H1 (cell line): ENCODE data around the gene HHIP. TPM values are rescaled to one million over a fixed set of nuclear protein-coding genes. Genes with fewer than 3 reads are reported as not detected.

Source experiments
- CTCF ChIA-PET: fragments of 300-600 bp; sonication (Branson Sonifier 250); formaldehyde crosslinking; loops from one replicate; lab custom pipeline; 2021; ENCODE audit not compliant: partially characterized antibody; lab: Charles Lee
- POLR2A ChIA-PET: fragments of 300-600 bp; sonication (Branson Sonifier 250); formaldehyde crosslinking; loops from one replicate; lab custom pipeline; 2021; ENCODE audit warnings: inconsistent platforms; ENCODE audit not compliant: partially characterized antibody; lab: Charles Lee
- DNase-seq, 2 experiments: peaks; one replicate each; pipeline versions ENCODE4 v3.0.0 to v3.0.0-alpha.2; 2010 to 2022; ENCODE audit warnings: low spot score in 2 of 2, low read depth in 1 of 2, mixed read lengths in 1 of 2
- FAIRE-seq: peaks from 2 replicates; lab custom pipeline; 2011; peaks lifted over from hg19 to GRCh38; lab: Jason Lieb, UNC
- H2AFZ ChIP-seq: 2 replicates; pipeline ENCODE4 v1.8.1; 2012; ENCODE audit warnings: low read length, inconsistent platforms
- H2AK5ac ChIP-seq: 2 replicates; pipeline ENCODE4 v1.6.1; 2013; ENCODE audit warnings: low read depth, low read length
- H2BK120ac ChIP-seq: replicated peaks from 2 replicates; pipeline ENCODE3; 2013; ENCODE audit warnings: low read depth, low read length, inconsistent platforms
- H2BK12ac ChIP-seq: 2 replicates; pipeline ENCODE4 v1.6.1; 2013; ENCODE audit warnings: low read depth, low read length
- H2BK15ac ChIP-seq: 2 replicates; pipeline ENCODE4 v1.6.1; 2013; ENCODE audit warnings: low read length
- H2BK20ac ChIP-seq: 2 replicates; pipeline ENCODE4 v1.6.1; 2013; ENCODE audit warnings: low read length
- H2BK5ac ChIP-seq: 2 replicates; pipeline ENCODE4 v1.6.1; 2013; ENCODE audit warnings: low read depth, low read length
- H3K14ac ChIP-seq: 2 replicates; pipeline ENCODE4 v1.6.1; 2013; ENCODE audit warnings: inconsistent platforms; ENCODE audit not compliant: insufficient read length
- H3K18ac ChIP-seq: 2 replicates; pipeline ENCODE4 v1.6.1; 2013; ENCODE audit warnings: low read length; ENCODE audit errors: extremely low read depth
- H3K23ac ChIP-seq: 2 replicates; pipeline ENCODE4 v1.6.1; 2013; ENCODE audit warnings: inconsistent platforms; ENCODE audit not compliant: insufficient read length
- H3K23me2 ChIP-seq: 2 replicates; pipeline ENCODE4 v1.6.1; 2013; ENCODE audit warnings: low read depth, low read length
- H3K27ac ChIP-seq: 2 replicates; pipeline ENCODE4 v1.6.1; 2011; ENCODE audit warnings: low read depth, low read length, inconsistent platforms
- H3K27me3 ChIP-seq, 4 experiments: replicated peaks in 1 of 4; 1 replicate in 1 of 4; 2 replicates in 3 of 4; pipeline versions ENCODE4 v1.6.1 to v1.8.1; 2011 to 2013; ENCODE audit warnings: low read length in 3 of 4, mild to moderate bottlenecking in 3 of 4, inconsistent platforms in 2 of 4, mixed read lengths in 2 of 4, moderate library complexity in 1 of 4; ENCODE audit not compliant: control insufficient read depth in 3 of 4, insufficient read depth in 3 of 4; ENCODE audit errors: extremely low read depth in 1 of 4
- H3K36me3 ChIP-seq, 4 experiments: 2 replicates each; pipeline versions ENCODE4 v1.6.1 to v1.8.1; 2011 to 2013; ENCODE audit warnings: mild to moderate bottlenecking in 4 of 4, low read length in 3 of 4, moderate library complexity in 2 of 4, control low read depth in 1 of 4, inconsistent platforms in 1 of 4; ENCODE audit not compliant: insufficient read depth in 4 of 4, control insufficient read depth in 2 of 4
- H3K4ac ChIP-seq: replicated peaks from 2 replicates; pipeline ENCODE3; 2013; ENCODE audit warnings: low read length, low read depth, mixed read lengths, inconsistent platforms; ENCODE audit not compliant: insufficient read length
- H3K4me1 ChIP-seq, 4 experiments: replicated peaks in 1 of 4; 1 replicate in 1 of 4; 2 replicates in 3 of 4; pipeline versions ENCODE4 v1.6.1 to v1.8.1; 2011 to 2013; ENCODE audit warnings: low read length in 3 of 4, inconsistent platforms in 2 of 4, mixed read lengths in 1 of 4; ENCODE audit not compliant: insufficient read depth in 4 of 4, control insufficient read depth in 3 of 4
- H3K4me2 ChIP-seq, 2 experiments: 2 replicates each; pipeline versions ENCODE4 v1.6.1 to v1.8.1; 2011 to 2013; ENCODE audit warnings: low read depth in 2 of 2, low read length in 2 of 2, control low read depth in 1 of 2, inconsistent platforms in 1 of 2, mild to moderate bottlenecking in 1 of 2; ENCODE audit not compliant: insufficient read depth in 1 of 2
- H3K4me3 ChIP-seq, 4 experiments: fragments of 200-600, 300-600 bp in 1 of 4; sonication (generic), shearing (Covaris generic), sonication (Bioruptor Twin) in 1 of 4; 2 replicates each; pipeline versions ENCODE4 v1.5.1 to v1.8.1; 2011 to 2016; ENCODE audit warnings: low read length in 4 of 4, low read depth in 3 of 4, control low read depth in 2 of 4, inconsistent platforms in 2 of 4, mild to moderate bottlenecking in 2 of 4, mixed read lengths in 1 of 4, moderate library complexity in 1 of 4; ENCODE audit not compliant: insufficient read depth in 2 of 4; ENCODE audit errors: extremely low read depth in 1 of 4
- H3K56ac ChIP-seq: replicated peaks from 2 replicates; pipeline ENCODE3; 2013; ENCODE audit warnings: low read depth, mild to moderate bottlenecking, mixed read lengths, low read length, inconsistent platforms; ENCODE audit not compliant: insufficient read length
- H3K79me1 ChIP-seq: 2 replicates; pipeline ENCODE4 v1.6.1; 2013; ENCODE audit warnings: low read depth, low read length, control low read depth
- H3K79me2 ChIP-seq, 2 experiments: 2 replicates each; pipeline versions ENCODE4 v1.6.1 to v1.8.1; 2012 to 2013; ENCODE audit warnings: low read length in 2 of 2, mild to moderate bottlenecking in 2 of 2, inconsistent platforms in 1 of 2; ENCODE audit not compliant: insufficient read depth in 2 of 2, control insufficient read depth in 1 of 2
- H3K9ac ChIP-seq, 4 experiments: replicated peaks in 1 of 4; 1 replicate in 1 of 4; 2 replicates in 3 of 4; pipeline versions ENCODE4 v1.6.1 to v1.8.1; 2011 to 2013; ENCODE audit warnings: low read depth in 3 of 4, low read length in 3 of 4, control low read depth in 2 of 4, mild to moderate bottlenecking in 2 of 4, moderate library complexity in 2 of 4, inconsistent platforms in 1 of 4; ENCODE audit errors: extremely low read depth in 1 of 4
- H3K9me3 ChIP-seq, 2 experiments: 2 replicates each; pipeline versions ENCODE4 v1.6.1 to v1.8.1; 2012 to 2013; ENCODE audit warnings: mild to moderate bottlenecking in 2 of 2, moderate library complexity in 2 of 2, control low read depth in 1 of 2, inconsistent platforms in 1 of 2, low read depth in 1 of 2, low read length in 1 of 2, mixed read lengths in 1 of 2; ENCODE audit not compliant: insufficient read depth in 2 of 2
- H4K20me1 ChIP-seq, 2 experiments: replicated peaks in 1 of 2; 2 replicates each; pipeline versions ENCODE3 to v1.8.1; 2011 to 2013; ENCODE audit warnings: inconsistent platforms in 2 of 2, low read length in 2 of 2, mild to moderate bottlenecking in 1 of 2; ENCODE audit not compliant: insufficient read depth in 2 of 2, control insufficient read depth in 1 of 2
- H4K5ac ChIP-seq: 2 replicates; pipeline ENCODE4 v1.6.1; 2013; ENCODE audit warnings: low read length, low read depth, mixed read lengths, inconsistent platforms; ENCODE audit not compliant: insufficient read length
- H4K8ac ChIP-seq: 2 replicates; pipeline ENCODE4 v1.8.0; 2013; ENCODE audit warnings: mild to moderate bottlenecking, moderate library complexity, low read length, inconsistent platforms; ENCODE audit not compliant: insufficient read depth; ENCODE audit errors: extremely low read depth
- H4K91ac ChIP-seq: replicated peaks from 2 replicates; pipeline ENCODE3; 2013; ENCODE audit warnings: low read length, mixed read lengths, inconsistent platforms; ENCODE audit not compliant: insufficient read length
- CBX8 ChIP-seq: fragments of 300-800, 300-1000 bp; sonication (generic); IDR thresholded peaks from 2 replicates; pipeline ENCODE4 v1.7.1; 2016; ENCODE audit warnings: low read depth, low read length, borderline replicate concordance
- EP300 ChIP-seq, 2 experiments: IDR thresholded peaks; 1 replicate in 1 of 2; 2 replicates in 1 of 2; pipeline ENCODE4 v1.6.1; 2011 to 2012; ENCODE audit warnings: low read depth in 2 of 2, low read length in 2 of 2, mild to moderate bottlenecking in 2 of 2, borderline replicate concordance in 1 of 2, inconsistent platforms in 1 of 2, moderate library complexity in 1 of 2
- EZH2 ChIP-seq: fragments of 200-600 bp; sonication (generic); IDR thresholded peaks from 2 replicates; pipeline ENCODE4 v1.7.1; 2012; ENCODE audit warnings: low read depth, mild to moderate bottlenecking, moderate library complexity, low read length, inconsistent platforms; ENCODE audit not compliant: severe bottlenecking
- FOSL1 ChIP-seq: IDR thresholded peaks from 2 replicates; pipeline ENCODE4 v1.6.1; 2011; ENCODE audit warnings: mild to moderate bottlenecking, low read depth, low read length, moderate library complexity; ENCODE audit not compliant: insufficient read depth
- HDAC2 ChIP-seq, 2 experiments: fragments of 300-600 bp in 1 of 2; sonication (generic) in 1 of 2; IDR thresholded peaks; 2 replicates each; pipeline ENCODE4 v1.6.1; 2011 to 2012; ENCODE audit warnings: low read depth in 2 of 2, low read length in 2 of 2, mild to moderate bottlenecking in 2 of 2, moderate library complexity in 2 of 2, borderline replicate concordance in 1 of 2, inconsistent platforms in 1 of 2
- HDAC6 ChIP-seq: IDR thresholded peaks from one replicate; pipeline ENCODE4 v1.7.1; 2012; ENCODE audit warnings: low read depth, mild to moderate bottlenecking, inconsistent platforms, low read length, moderate library complexity
- NANOG ChIP-seq: IDR thresholded peaks from 2 replicates; pipeline ENCODE4 v1.6.1; 2011; ENCODE audit warnings: low read length, low read depth, mild to moderate bottlenecking, inconsistent platforms; ENCODE audit not compliant: insufficient read depth, poor library complexity, severe bottlenecking
- whole genome bisulfite sequencing, 2 experiments: shearing (Covaris generic) in 1 of 2; methylation state at CpG; one replicate each; pipeline versions ENCODE4 v1.1.6 to v1.1.7; 2013 to 2015; ENCODE audit warnings: low lambda C conversion rate in 2 of 2, mixed read lengths in 2 of 2, inconsistent platforms in 1 of 2, low coverage in 1 of 2, missing lambda C conversion rate in 1 of 2; ENCODE audit not compliant: insufficient replicate concordance in 2 of 2, insufficient coverage in 1 of 2, insufficient read length in 1 of 2; ENCODE audit errors: extremely low coverage in 1 of 2, missing lambda C conversion rate in 1 of 2; 5-methylcytosine and 5-hydroxymethylcytosine counted together
- polyA plus RNA-seq, 7 experiments: library from polyadenylated mRNA; depleted of rRNA in 3 of 7; stranded (reverse) in 5 of 7; unstranded in 2 of 7; fragments of >200 nt in 5 of 7; fragments of 200-250 nt in 2 of 7; gene quantifications; 1 replicate in 5 of 7; 2 replicates in 1 of 7; 4 replicates in 1 of 7; pipeline versions ENCODE4 v1.2.1 to v1.2.3, GENCODE V29; 2011 to 2013; ENCODE audit warnings: missing spikeins in 2 of 7, mixed read lengths in 2 of 7
- total RNA-seq: library from RNA; stranded (reverse); fragmentation: NEBNext Ultra II Directional; extraction: Animal tissue kit (Norgen Biotek cat#: 25700); gene quantifications from 2 replicates; pipeline ENCODE4 v1.2.1, GENCODE V29; 2021
- TF ChIP-seq, protein P1 (sequence below): IDR thresholded peaks from 2 replicates; pipeline ENCODE4 v1.6.1; 2012; ENCODE audit warnings: inconsistent platforms
- TF ChIP-seq, protein P2 (sequence below), 3 experiments: IDR thresholded peaks; 1 replicate in 2 of 3; 2 replicates in 1 of 3; pipeline versions ENCODE4 v1.5.1 to v1.6.1; 2011; ENCODE audit warnings: low read length in 3 of 3, mild to moderate bottlenecking in 3 of 3, inconsistent platforms in 2 of 3, low read depth in 1 of 3, moderate library complexity in 1 of 3; ENCODE audit not compliant: insufficient read depth in 1 of 3; ENCODE audit errors: control extremely low read depth in 1 of 3

Gene HHIP
- total and polyA plus RNA-seq, 2 of the 8 experiments (the other 6 are each of a cell fraction or from before 2014, with no cell fraction given), result 0.05 to 1.3 TPM

DNA sequence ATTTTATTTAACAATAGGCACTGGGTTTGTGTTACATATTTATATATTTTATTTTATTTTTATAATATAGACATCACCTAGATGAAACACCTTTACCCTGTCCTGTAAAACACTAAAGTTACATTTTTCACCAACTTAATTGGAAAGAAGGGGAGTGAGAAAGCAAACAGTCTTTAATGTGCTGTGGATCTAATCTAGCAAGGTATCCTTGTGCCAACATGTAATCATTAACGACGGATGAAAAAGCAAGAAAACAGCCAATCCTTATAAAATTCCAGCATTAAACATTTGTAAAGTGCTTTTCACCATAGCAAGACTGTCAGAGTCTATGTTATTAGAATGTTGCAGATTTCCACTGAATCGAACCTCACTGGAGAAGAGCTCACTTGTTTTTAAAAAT lies 92.7 kb downstream of the HHIP start:
- Histone ChIP-seq H3K23ac (no peak overlapping the region), H4K91ac (no peak overlapping the region), H3K4ac (no peak overlapping the region), H3K79me1 (no peaks in the 10 kb centered on the region), H4K5ac (no peak overlapping the region), H4K20me1 (no peaks in the 10 kb centered on the region), H2BK5ac (no peak overlapping the region), H2BK20ac (no peak overlapping the region), H3K9ac (no peak overlapping the region), H3K4me3 (no peak overlapping the region), H3K56ac (no peak overlapping the region), H3K9me3 (no peaks in the 10 kb centered on the region), H3K23me2 (no peaks in the 10 kb centered on the region), H3K4me2 (no peak overlapping the region), H3K27me3 (no peaks in the 10 kb centered on the region), H2AFZ (no peak overlapping the region), H3K36me3 (no peaks in the 10 kb centered on the region), H3K14ac (no peak overlapping the region), H2AK5ac (no peak overlapping the region), H3K4me1 (peaks cover 0 to 3% (median 0%) of the 10 kb centered on the region in 4 experiments; a peak in 2 of 7 replicates), H3K27ac (no peak overlapping the region), H3K79me2 (no peaks in the 10 kb centered on the region), H3K18ac (no peak overlapping the region), H2BK120ac (no peak overlapping the region), H2BK12ac (no peak overlapping the region), H4K8ac (no peak overlapping the region), H2BK15ac (no peak overlapping the region)
- 96% methylated on average over 3 of the region's 3 CpGs; no CpG with 5 or more reads in 1 of the 2 experiments for whole genome bisulfite sequencing, 2 experiments
- no peak for FAIRE-seq
- no peak for TF ChIP-seq HDAC2 (IDR thresholded peaks at IDR 0.05; ENCODE audit: borderline replicate concordance in 1 of 2, low read depth in 2 of 2, low read length in 2 of 2)
- TF ChIP-seq, protein P1, sequence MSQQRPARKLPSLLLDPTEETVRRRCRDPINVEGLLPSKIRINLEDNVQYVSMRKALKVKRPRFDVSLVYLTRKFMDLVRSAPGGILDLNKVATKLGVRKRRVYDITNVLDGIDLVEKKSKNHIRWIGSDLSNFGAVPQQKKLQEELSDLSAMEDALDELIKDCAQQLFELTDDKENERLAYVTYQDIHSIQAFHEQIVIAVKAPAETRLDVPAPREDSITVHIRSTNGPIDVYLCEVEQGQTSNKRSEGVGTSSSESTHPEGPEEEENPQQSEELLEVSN, result no peak
- TF ChIP-seq CBX8, result no peak
- no peak for TF ChIP-seq HDAC6
- no peak for TF ChIP-seq EP300 (IDR thresholded peaks at IDR 0.05; ENCODE audit: borderline replicate concordance in 1 of 2, low read depth in 2 of 2, low read length in 2 of 2)
- TF ChIP-seq FOSL1, result no peak
- TF ChIP-seq, protein P2, sequence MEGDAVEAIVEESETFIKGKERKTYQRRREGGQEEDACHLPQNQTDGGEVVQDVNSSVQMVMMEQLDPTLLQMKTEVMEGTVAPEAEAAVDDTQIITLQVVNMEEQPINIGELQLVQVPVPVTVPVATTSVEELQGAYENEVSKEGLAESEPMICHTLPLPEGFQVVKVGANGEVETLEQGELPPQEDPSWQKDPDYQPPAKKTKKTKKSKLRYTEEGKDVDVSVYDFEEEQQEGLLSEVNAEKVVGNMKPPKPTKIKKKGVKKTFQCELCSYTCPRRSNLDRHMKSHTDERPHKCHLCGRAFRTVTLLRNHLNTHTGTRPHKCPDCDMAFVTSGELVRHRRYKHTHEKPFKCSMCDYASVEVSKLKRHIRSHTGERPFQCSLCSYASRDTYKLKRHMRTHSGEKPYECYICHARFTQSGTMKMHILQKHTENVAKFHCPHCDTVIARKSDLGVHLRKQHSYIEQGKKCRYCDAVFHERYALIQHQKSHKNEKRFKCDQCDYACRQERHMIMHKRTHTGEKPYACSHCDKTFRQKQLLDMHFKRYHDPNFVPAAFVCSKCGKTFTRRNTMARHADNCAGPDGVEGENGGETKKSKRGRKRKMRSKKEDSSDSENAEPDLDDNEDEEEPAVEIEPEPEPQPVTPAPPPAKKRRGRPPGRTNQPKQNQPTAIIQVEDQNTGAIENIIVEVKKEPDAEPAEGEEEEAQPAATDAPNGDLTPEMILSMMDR (IDR thresholded peaks at IDR 0.05; ENCODE audit: control extremely low read depth in 1 of 3, insufficient read depth in 1 of 3, low read depth in 1 of 3, low read length in 3 of 3), result no peak
- no peak for TF ChIP-seq NANOG
- TF ChIP-seq EZH2, result no peak
- POLR2A ChIA-PET, result no interaction called here
- no peak for DNase-seq
- CTCF ChIA-PET, result interaction anchor here (0.9 kb wide), 1 partner anchor 27 kb away, joined by 4 read pairs; no protein-coding TSS in a partner anchor
